Upper lobe of left lung (tissue), 6 donors: ENCODE measurements around the gene SAMD4B. TPM values are rescaled to one million over a fixed set of nuclear protein-coding genes. Genes with fewer than 3 reads are reported as not detected.

Source experiments
- ATAC-seq, 2 donors: fragments of 200-7000 bp; cut with Tn5 transposase; one replicate each; pipeline ENCODE4 v1.9.1; 2022; ENCODE audit warnings: mild to moderate bottlenecking in 2 of 2, moderate library complexity in 2 of 2; ENCODE audit not compliant: low FRiP score in 2 of 2
- DNase-seq, 2 donors: peaks; one replicate each; pipeline ENCODE4 v3.0.0-alpha.2; 2019 to 2020
- H3K27ac ChIP-seq, 4 donors: fragments of 200-600 bp; sonication (generic); one replicate each; pipeline ENCODE4 v1.5.1; 2016 to 2019
- H3K27me3 ChIP-seq, 4 donors: fragments of 200-600 bp; sonication (generic); one replicate each; pipeline ENCODE4 v1.5.1; 2017 to 2019
- H3K36me3 ChIP-seq, 4 donors: fragments of 200-600 bp; sonication (generic); one replicate each; pipeline ENCODE4 v1.5.1; 2016 to 2019
- H3K4me1 ChIP-seq, 4 donors: fragments of 200-600 bp; sonication (generic); one replicate each; pipeline ENCODE4 v1.5.1; 2018 to 2019
- H3K4me3 ChIP-seq, 4 donors: fragments of 200-600 bp; sonication (generic); one replicate each; pipeline ENCODE4 v1.5.1; 2017 to 2019; ENCODE audit warnings: mild to moderate bottlenecking in 2 of 4, moderate library complexity in 1 of 4
- H3K9me3 ChIP-seq, 4 donors: fragments of 200-600 bp; sonication (generic); one replicate each; pipeline ENCODE4 v1.5.1; 2018 to 2019
- CTCF ChIP-seq, 6 experiments: fragments of 450-650 bp in 4 of 6; fragments of 200-600 bp in 2 of 6; sonication (generic) in 2 of 6; IDR thresholded peaks; one replicate each; pipeline ENCODE4 v1.5.1; 2016 to 2019; ENCODE audit warnings: antibody characterized with exemption in 6 of 6
- EP300 ChIP-seq, 4 donors: sonication (generic); formaldehyde crosslinking; IDR thresholded peaks; one replicate each; pipeline ENCODE4 v1.5.1; 2017; ENCODE audit warnings: antibody characterized with exemption in 4 of 4, control low read depth in 2 of 4
- POLR2A ChIP-seq, 4 donors: fragments of 450-650 bp; IDR thresholded peaks; one replicate each; pipeline ENCODE4 v1.5.1; 2016 to 2017; ENCODE audit warnings: antibody characterized with exemption in 4 of 4, mild to moderate bottlenecking in 2 of 4
- POLR2AphosphoS5 ChIP-seq, 2 donors: sonication (generic); formaldehyde crosslinking; IDR thresholded peaks; one replicate each; pipeline ENCODE4 v1.5.1; 2017; ENCODE audit warnings: antibody characterized with exemption in 2 of 2
- WGBS, 2 donors: methylation state at CpG; one replicate each; pipeline ENCODE4 v1.1.5; 2017 to 2018; 5-methylcytosine and 5-hydroxymethylcytosine counted together
- total RNA-seq, 6 donors: library from RNA; depleted of rRNA in 4 of 6; stranded (reverse); fragments of >200 nt in 4 of 6; gene quantifications; one replicate each; pipeline versions ENCODE4 v1.1.0 to v1.2.1, GENCODE V29; 2016 to 2021
- donor health status: DM: no; HTN: no; CAD: no; lungs with moderate emphysema.
- donor health status: DM: no; HTN: yes; CAD: no; lungs with severe emphysema.

Gene SAMD4B
- total RNA-seq, 6 donors from 2014 or later = 57.7 to 125 (median 79.3) TPM

DNA sequence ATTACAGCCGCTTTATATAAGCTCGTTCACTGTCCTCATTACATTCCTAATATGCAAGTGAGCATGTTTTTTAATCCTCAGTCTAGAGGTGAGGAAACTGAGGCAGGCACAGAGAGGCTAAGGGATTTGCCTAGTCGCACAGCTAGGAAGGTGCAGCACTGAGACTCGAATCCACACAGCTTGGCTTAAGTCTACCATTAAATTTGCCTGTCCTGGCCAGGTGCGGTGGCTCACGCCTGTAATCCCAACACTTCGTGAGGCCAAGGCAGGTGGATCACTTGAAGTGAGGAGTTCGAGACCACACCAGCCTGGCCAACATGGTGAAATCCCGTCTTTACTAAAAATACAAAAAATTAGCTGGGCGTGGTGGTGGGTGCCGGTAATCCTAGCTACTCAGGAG lies 85.5 kb downstream of the SAMD4B start:
- no peaks in the 10 kb centered on the region for H3K9me3 ChIP-seq
- no peak for ATAC-seq
- H3K4me3 ChIP-seq = no peak overlapping the region
- H3K27me3 ChIP-seq = no peaks in the 10 kb centered on the region
- 89 to 91% methylated on average over 11 of the region's 11 CpGs for WGBS, 2 donors
- TF ChIP-seq POLR2AphosphoS5 (IDR thresholded peaks at IDR 0.05) (no peak), POLR2A (IDR thresholded peaks at IDR 0.05) (no peak), CTCF (IDR thresholded peaks at IDR 0.05) (no peak), EP300 (IDR thresholded peaks at IDR 0.05) (no peak)
- no peak for DNase-seq
- peaks cover 25 to 42% (median 38%) of the 10 kb centered on the region in 4 donors for H3K4me1 ChIP-seq
- H3K36me3 ChIP-seq = peaks cover 8 to 36% (median 22%) of the 10 kb centered on the region in 4 donors
- H3K27ac ChIP-seq = peak overlapping the region in 3 of 4 donors; percentile 67 to 84 (median 72)

DNA sequence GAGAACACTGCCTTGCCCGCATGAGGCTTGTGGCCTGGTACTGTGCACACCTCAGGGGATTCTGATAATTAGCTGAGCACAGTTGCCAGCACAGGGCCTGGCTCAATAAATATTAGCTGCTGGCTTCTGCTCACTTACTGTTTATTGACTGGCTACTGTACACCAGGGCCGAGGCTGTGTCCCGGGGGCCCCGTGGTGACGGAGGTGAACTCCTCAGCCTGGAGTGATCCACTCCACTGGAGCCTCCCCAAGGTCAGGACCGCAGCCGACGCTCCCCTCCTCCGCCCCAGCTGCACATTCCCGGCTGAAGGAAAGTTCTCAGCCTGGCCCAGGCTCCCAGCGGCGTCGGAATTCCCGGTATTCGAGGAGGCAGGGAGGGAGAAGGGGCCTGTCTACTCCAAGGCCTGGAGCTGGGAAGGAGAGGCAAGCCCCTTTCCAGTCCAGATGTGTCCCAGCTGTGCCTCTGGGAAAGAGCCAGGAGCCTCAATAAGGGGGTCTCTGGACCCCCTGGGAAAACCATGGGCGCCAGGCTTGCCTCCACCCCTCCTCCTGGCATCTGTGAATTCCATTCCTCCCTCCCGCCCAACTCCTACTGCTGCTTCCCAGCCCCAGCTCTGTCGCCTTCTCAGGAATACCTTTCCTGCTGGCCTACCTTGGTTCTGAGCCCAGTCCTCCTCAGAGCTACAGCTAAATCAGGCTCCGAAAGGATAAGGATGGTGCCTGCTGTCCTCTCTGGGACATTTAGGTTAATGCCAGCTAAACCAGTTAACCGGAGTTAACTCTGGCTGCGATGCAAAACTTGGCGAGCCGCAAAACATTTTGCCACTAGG lies 86.3 kb downstream of the SAMD4B start:
- DNase-seq (peak; percentile 70 to 86), ATAC-seq (peak; percentile 68 to 79)
- WGBS, 2 donors = 37 to 39% methylated on average over 11 to 23 of the region's 23 CpGs
- peak overlapping the region; percentile 67 to 84 (median 74) for H3K27ac ChIP-seq
- peaks cover 25 to 49% (median 42%) of the 10 kb centered on the region in 4 donors for H3K4me1 ChIP-seq
- H3K4me3 ChIP-seq = no peak overlapping the region
- no peaks in the 10 kb centered on the region for H3K9me3 ChIP-seq
- H3K27me3 ChIP-seq = no peaks in the 10 kb centered on the region
- TF ChIP-seq POLR2A (IDR thresholded peaks at IDR 0.05) (peak in 1 of 4 donors; percentile 18), POLR2AphosphoS5 (IDR thresholded peaks at IDR 0.05) (peak; percentile 39 to 83), CTCF (IDR thresholded peaks at IDR 0.05) (no peak), EP300 (IDR thresholded peaks at IDR 0.05) (peak in 2 of 4 donors; percentile 55 to 82)
- H3K36me3 ChIP-seq = peaks cover 15 to 36% (median 23%) of the 10 kb centered on the region in 4 donors

DNA sequence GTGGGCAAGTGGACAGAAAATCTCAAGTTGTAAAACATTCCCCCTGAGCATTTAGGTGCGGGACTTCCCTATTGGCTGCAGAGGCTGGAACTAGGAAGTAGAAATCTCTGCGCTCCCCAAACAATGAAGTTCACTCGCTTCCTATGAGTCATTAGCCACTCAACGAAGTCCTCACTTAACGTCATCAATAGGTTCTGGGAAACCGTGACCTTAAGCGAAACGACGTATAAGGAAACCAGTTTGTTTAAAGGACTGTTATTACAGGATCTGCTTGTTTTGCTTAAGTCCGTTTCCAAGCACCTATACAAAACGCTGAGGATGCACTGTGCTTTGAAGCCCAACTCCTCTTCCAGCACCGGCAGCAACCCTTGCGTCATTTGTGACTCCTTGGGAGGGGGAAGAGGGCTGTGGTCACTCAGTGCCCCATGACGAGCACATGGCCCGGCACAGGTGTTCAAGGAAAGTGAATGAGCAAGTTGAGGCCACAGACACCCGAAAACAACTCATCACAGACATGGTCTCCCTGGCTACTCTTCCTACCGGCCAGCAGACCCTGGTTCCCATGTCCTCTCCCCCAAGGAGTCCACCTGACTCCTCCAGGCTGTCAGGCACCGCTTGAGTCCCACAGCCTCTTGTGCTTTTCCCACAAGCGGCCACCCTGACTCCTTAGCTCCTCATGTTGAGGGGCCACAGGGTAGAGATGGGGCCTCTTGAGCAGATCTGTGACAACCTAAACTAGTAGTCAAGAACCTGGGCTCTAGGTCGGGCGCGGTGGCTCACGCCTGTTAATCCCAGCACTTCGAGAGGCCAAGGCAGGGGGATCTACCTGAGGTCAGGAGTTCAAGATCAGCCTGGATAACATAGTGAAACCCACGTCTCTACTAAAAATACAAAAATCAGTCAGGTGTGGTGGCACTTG lies 88.7 kb downstream of the SAMD4B start:
- Histone ChIP-seq H3K9me3 (no peaks in the 10 kb centered on the region), H3K4me3 (peak overlapping the region in 2 of 4 donors; percentile 0 to 22), H3K27me3 (no peaks in the 10 kb centered on the region), H3K27ac (peak overlapping the region; percentile 86 to 96 (median 92)), H3K36me3 (peaks cover 20 to 34% (median 30%) of the 10 kb centered on the region in 4 donors), H3K4me1 (peaks cover 41 to 68% (median 58%) of the 10 kb centered on the region in 4 donors)
- peak; percentile 68 to 85 for ATAC-seq
- WGBS, 2 donors = 42 to 46% methylated on average over 17 to 25 of the region's 25 CpGs
- peak in 1 of 2 donors; percentile 88 for DNase-seq
- TF ChIP-seq EP300 (IDR thresholded peaks at IDR 0.05) (peak; percentile 98 to 100 (median 99)), POLR2AphosphoS5 (IDR thresholded peaks at IDR 0.05) (peak; percentile 88 to 99), CTCF (IDR thresholded peaks at IDR 0.05) (peak in 1 of 6 experiments; percentile 4), POLR2A (IDR thresholded peaks at IDR 0.05) (peak in 2 of 4 donors; percentile 27 to 69)

DNA sequence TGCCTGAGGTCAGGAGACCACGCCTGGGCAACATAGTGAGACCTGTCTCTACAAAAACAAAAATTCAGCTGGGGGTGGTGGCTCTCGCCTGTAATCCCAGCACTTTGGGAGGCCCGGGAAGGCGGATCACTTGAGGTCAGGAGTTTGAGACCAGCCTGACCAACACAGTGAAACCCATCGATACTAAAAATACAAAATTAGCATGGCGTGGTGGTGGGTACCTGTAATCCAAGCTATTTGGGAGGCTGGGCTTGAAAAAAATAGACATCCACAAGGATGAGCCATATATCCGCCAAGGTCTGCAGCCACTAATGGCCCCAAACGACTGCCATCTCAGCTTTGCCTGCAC lies 90.4 kb downstream of the SAMD4B start:
- Histone ChIP-seq H3K9me3 (no peaks in the 10 kb centered on the region), H3K36me3 (peaks cover 20 to 34% (median 30%) of the 10 kb centered on the region in 4 donors), H3K4me1 (peaks cover 51 to 75% (median 65%) of the 10 kb centered on the region in 4 donors), H3K27ac (peak overlapping the region in 3 of 4 donors; percentile 86 to 93 (median 92)), H3K27me3 (no peaks in the 10 kb centered on the region), H3K4me3 (no peak overlapping the region)
- DNase-seq (no peak), ATAC-seq (no peak)
- TF ChIP-seq CTCF (IDR thresholded peaks at IDR 0.05) = no peak
- TF ChIP-seq POLR2A (IDR thresholded peaks at IDR 0.05) = no peak
- TF ChIP-seq EP300 (IDR thresholded peaks at IDR 0.05) = no peak
- no peak for TF ChIP-seq POLR2AphosphoS5 (IDR thresholded peaks at IDR 0.05)
- 93 to 96% methylated on average over 8 of the region's 8 CpGs for WGBS, 2 donors
